Osteocyte (in vitro differentiated cells): ENCODE measurements around the gene VWDE. TPM values are rescaled to one million over a fixed set of nuclear protein-coding genes. Genes with fewer than 3 reads are reported as not detected.

ENCODE experiments used
- DNase-seq: peaks from one replicate; pipeline ENCODE4 v3.0.0; 2021; ENCODE audit warnings: mixed read lengths; ENCODE audit not compliant: unreplicated experiment; ENCODE audit errors: extremely low spot score
- H3K27ac Mint-ChIP-seq: one replicate; pipeline ENCODE4 v1.8.0; 2021; ENCODE audit warnings: mild to moderate bottlenecking, mixed read lengths; ENCODE audit not compliant: unreplicated experiment
- H3K27me3 Mint-ChIP-seq: one replicate; pipeline ENCODE4 v1.8.0; 2021; ENCODE audit warnings: mixed read lengths; ENCODE audit not compliant: unreplicated experiment
- H3K36me3 Mint-ChIP-seq: one replicate; pipeline ENCODE4 v1.8.0; 2021; ENCODE audit warnings: mixed read lengths; ENCODE audit not compliant: unreplicated experiment
- H3K4me1 Mint-ChIP-seq: one replicate; pipeline ENCODE4 v1.8.0; 2021; ENCODE audit warnings: mixed read lengths; ENCODE audit not compliant: unreplicated experiment
- H3K4me3 Mint-ChIP-seq: one replicate; pipeline ENCODE4 v1.8.0; 2021; ENCODE audit warnings: mild to moderate bottlenecking, moderate library complexity, mixed read lengths; ENCODE audit not compliant: unreplicated experiment
- H3K9me3 Mint-ChIP-seq: one replicate; pipeline ENCODE4 v1.8.0; 2021; ENCODE audit warnings: mixed read lengths; ENCODE audit not compliant: unreplicated experiment
- total RNA-seq: library from RNA; stranded (reverse); gene quantifications from 2 replicates; pipeline ENCODE4 v1.2.1, GENCODE V29; 2021
- TF ChIP-seq, protein P1 (sequence below): fragments of 200-600 bp; sonication (generic); IDR thresholded peaks from 2 replicates; pipeline ENCODE4 v1.5.0; 2021; ENCODE audit warnings: antibody characterized with exemption, mild to moderate bottlenecking, moderate library complexity

VWDE gene
- total RNA-seq, 1 donor from 2014 or later = not detected

DNA sequence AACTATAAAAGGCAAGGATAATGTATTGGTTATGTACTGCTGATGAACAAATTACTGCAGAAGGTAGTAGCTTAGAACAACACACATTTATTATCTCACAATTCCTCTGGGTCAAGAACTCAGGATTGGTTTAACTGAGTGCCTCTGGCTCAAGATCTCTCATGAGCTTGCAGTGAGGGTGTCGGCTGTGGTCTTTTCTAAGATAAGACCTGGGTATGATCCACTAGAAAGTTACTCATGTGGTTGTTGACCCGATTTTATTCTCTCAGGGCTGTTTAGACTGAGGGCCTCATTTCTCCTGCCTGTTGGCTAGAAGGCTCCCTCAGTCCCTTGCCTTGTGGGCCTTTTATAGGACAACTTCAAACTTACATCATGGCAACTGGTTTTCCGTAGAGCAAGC, 86.7 kb downstream of the VWDE start:
- Mint-ChIP-seq H3K4me3 (no peak overlapping the region), H3K36me3 (no peaks in the 10 kb centered on the region), H3K27ac (no peak overlapping the region)

DNA sequence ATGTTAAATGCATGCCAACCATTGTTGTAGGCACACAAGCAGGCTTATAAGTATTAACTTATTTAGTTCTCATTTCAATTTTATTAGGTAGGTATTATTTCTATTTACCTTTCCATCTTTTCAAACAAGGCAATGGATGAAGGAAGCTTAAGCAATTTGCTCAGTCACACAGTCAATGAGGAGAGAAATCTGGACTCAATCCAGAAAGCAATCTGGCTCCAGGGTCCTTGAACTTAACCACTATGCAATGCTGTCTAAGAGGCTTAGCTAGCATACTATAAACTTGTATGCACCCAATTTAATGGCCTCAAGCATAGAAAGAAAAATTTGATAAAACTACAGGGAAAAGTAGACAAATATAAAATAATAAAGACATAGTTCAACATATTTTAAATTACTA, 88.6 kb downstream of the VWDE start:
- TF ChIP-seq, protein P1, sequence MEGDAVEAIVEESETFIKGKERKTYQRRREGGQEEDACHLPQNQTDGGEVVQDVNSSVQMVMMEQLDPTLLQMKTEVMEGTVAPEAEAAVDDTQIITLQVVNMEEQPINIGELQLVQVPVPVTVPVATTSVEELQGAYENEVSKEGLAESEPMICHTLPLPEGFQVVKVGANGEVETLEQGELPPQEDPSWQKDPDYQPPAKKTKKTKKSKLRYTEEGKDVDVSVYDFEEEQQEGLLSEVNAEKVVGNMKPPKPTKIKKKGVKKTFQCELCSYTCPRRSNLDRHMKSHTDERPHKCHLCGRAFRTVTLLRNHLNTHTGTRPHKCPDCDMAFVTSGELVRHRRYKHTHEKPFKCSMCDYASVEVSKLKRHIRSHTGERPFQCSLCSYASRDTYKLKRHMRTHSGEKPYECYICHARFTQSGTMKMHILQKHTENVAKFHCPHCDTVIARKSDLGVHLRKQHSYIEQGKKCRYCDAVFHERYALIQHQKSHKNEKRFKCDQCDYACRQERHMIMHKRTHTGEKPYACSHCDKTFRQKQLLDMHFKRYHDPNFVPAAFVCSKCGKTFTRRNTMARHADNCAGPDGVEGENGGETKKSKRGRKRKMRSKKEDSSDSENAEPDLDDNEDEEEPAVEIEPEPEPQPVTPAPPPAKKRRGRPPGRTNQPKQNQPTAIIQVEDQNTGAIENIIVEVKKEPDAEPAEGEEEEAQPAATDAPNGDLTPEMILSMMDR = no peak
- H3K4me3 Mint-ChIP-seq = no peak overlapping the region
- H3K36me3 Mint-ChIP-seq = no peaks in the 10 kb centered on the region
- no peak for DNase-seq
- peaks cover 9% of the 10 kb centered on the region for H3K27me3 Mint-ChIP-seq
- no peak overlapping the region for H3K27ac Mint-ChIP-seq
- no peaks in the 10 kb centered on the region for H3K4me1 Mint-ChIP-seq
- H3K9me3 Mint-ChIP-seq = no peaks in the 10 kb centered on the region

More for the DNA sequence above, 86.7 kb downstream of the VWDE start:
- Mint-ChIP-seq H3K4me1 (no peaks in the 10 kb centered on the region), H3K27me3 (peaks cover 15% of the 10 kb centered on the region), H3K9me3 (no peaks in the 10 kb centered on the region)
- TF ChIP-seq, protein P1 = no peak
- no peak for DNase-seq

DNA sequence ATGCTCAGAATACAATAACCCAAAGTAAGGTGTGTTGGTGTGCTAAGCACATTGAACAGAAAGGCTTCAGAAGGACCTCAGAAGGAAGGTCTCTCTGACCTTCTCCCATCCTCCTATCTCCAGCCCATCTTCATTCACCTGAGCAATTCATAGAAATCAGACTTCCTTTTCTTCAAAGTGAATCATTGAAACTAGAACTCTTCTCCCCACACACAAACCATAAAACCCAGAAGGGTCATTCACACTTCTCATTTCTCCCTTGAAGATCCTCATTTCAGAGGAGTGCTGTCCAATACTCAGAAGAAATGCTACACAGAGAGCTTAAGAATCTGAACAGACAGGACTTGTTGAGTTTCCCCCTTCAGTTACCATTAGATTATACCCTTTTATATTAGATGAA, 89.5 kb downstream of the VWDE start:
- Mint-ChIP-seq H3K4me3 (no peak overlapping the region), H3K36me3 (no peaks in the 10 kb centered on the region), H3K27ac (no peak overlapping the region), H3K27me3 (peaks cover 9% of the 10 kb centered on the region), H3K4me1 (no peaks in the 10 kb centered on the region), H3K9me3 (no peaks in the 10 kb centered on the region)
- TF ChIP-seq, protein P1 = no peak
- DNase-seq = no peak

DNA sequence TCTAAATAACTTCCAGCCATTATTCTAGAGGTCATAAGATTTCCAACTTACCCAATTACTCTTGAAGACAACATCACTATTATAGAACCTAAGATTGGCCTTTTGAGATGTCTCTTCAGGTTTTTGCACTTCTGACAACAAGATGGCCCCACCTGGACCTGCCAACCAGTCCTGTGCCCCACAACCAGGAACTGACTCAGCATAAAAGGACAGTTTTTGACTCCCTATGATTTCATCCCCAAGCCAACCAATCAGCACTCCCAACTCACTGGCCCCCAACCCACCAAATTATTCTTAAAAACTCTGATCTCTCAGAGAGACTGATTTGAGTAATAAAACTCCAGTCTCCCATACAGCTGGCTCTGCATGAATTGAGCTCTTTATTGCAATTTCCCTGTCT, 98.2 kb downstream of the VWDE start:
- TF ChIP-seq, protein P1 = no peak
- H3K36me3 Mint-ChIP-seq = no peaks in the 10 kb centered on the region
- peaks cover 5% of the 10 kb centered on the region for H3K27me3 Mint-ChIP-seq
- no peaks in the 10 kb centered on the region for H3K4me1 Mint-ChIP-seq
- H3K4me3 Mint-ChIP-seq = no peak overlapping the region
- H3K9me3 Mint-ChIP-seq = no peaks in the 10 kb centered on the region
- no peak for DNase-seq
- no peak overlapping the region for H3K27ac Mint-ChIP-seq

DNA sequence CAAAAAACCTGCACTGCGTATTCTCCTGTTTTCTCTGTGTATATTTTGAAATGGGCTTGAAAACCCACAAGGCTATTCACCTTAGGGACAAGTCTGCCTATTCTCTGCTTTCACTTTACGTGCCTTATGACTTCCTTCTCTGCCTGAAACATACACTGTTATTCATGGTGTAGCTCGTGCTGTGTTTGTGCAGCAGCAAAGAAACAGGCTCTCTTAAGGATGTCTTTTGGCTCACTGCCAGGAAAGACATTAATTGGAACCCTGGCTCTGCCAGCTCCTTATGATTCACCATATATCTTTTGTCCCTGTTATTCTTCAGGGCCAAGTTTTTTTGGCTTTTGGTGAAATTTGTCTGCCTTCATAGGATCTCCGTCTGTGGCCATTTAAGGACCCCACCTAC, 100.2 kb downstream of the VWDE start:
- Mint-ChIP-seq H3K36me3 (no peaks in the 10 kb centered on the region), H3K27ac (no peak overlapping the region), H3K4me3 (no peak overlapping the region), H3K27me3 (peaks cover 1% of the 10 kb centered on the region), H3K9me3 (no peaks in the 10 kb centered on the region), H3K4me1 (no peaks in the 10 kb centered on the region)
- TF ChIP-seq, protein P1 = no peak
- DNase-seq = no peak
